Stimulated activated CD4-positive, alpha-beta T cell treated with anti-CD3 and anti-CD28 coated beads, Interleukin-4, amount 100 ng/mL, for 1 hour (primary cell): ENCODE data around the gene CHCHD6.

Experiments used
- DNase-seq: peaks from one replicate; pipeline ENCODE4 v3.0.0-alpha.2; 2020

The CHCHD6 gene

GRCh38 chr3:127001486-127002194 is 297.6 kb downstream of the CHCHD6 start:
- DNase-seq = no peak

- no peak for DNase-seq
Observed at GRCh38 chr3:127002195-127003174, 298.4 kb downstream of the CHCHD6 start.

GRCh38 chr3:127003175-127003555 is 299.1 kb downstream of the CHCHD6 start:
- DNase-seq = no peak

GRCh38 chr3:127003601-127004280 is 299.7 kb downstream of the CHCHD6 start:
- DNase-seq = no peak

GRCh38 chr3:127004641-127005397 is 300.8 kb downstream of the CHCHD6 start:
- DNase-seq = no peak

GRCh38 chr3:127005864-127006500 is 301.9 kb downstream of the CHCHD6 start:
- no peak for DNase-seq

GRCh38 chr3:127006781-127007436 is 302.9 kb downstream of the CHCHD6 start:
- DNase-seq = no peak

GRCh38 chr3:127008236-127008635 is 304.2 kb downstream of the CHCHD6 start:
- DNase-seq = no peak

GRCh38 chr3:127009531-127009930 is 305.5 kb downstream of the CHCHD6 start:
- no peak for DNase-seq
